RWPE1 (cell line): ENCODE data around the gene PNPLA2.
A peak's percentile ranks its signal among the peaks of the same experiment; 100 is the strongest.

Experiments
- CTCF ChIA-PET: fragments of 350-600 bp; sonication (Branson Sonifier 250); formaldehyde crosslinking; extraction: SDS; loops from one replicate; lab custom pipeline; 2021; lab: Yijun Ruan, JAX
- POLR2A ChIA-PET: fragments of 400-600 bp; formaldehyde crosslinking; extraction: SDS; loops from one replicate; lab custom pipeline; 2020; ENCODE audit warnings: antibody characterized with exemption; ENCODE audit not compliant: low non-redundant PET; lab: Yijun Ruan, JAX
- DNase-seq: peaks from one replicate; pipeline ENCODE4 v3.0.0; 2012; ENCODE audit warnings: low spot score
- H3K27ac ChIP-seq: fragments of 450-650 bp; 2 replicates; pipeline ENCODE4 v1.5.1; 2017
- TF ChIP-seq, protein P1 (sequence below): fragments of 450-650 bp; conservative IDR thresholded peaks from 2 replicates; pipeline ENCODE4 v1.5.1; 2017; ENCODE audit warnings: low read depth, mild to moderate bottlenecking

Gene PNPLA2

DNA sequence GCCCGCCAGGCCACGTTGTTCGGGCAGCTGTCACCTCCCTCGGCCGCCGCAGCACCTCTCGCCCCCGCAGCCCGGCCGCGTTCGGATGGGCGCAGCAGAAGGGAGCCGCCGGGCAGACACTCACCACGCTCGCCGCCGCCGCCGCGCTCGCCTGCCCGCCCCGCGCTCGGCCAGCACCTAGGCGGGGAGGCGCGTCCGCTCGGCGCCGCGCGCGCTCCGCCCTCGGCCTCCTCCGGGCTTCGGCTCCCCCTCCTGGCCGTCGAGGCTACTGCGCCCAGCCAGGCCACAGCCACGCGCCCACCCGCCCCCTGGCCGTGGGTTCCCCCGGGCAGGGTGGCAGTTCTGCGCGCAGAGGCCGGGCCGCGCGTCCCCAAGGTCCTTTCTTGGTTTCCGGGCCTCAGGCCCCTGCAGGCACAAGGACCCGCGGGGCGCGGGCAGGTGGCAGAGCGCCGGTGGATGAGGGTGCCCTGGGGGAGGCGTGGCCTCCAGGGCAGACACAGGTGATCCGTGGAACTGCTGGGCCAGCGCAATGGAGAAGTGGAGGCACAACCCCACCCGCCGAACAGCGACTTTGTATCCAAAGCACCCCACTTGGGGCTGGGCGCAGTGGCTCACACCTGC lies 20.5 kb upstream of the PNPLA2 start, which contains the start of gene SLC25A22:
SLC25A22 (minus strand) TSS at position 189 of the 621 bp plus-strand sequence. CDS start 3,275 bp downstream, outside the sequence.
- CTCF ChIA-PET = interaction anchor here (0.8 kb wide), 1 partner anchor 18 kb away, joined by 3 read pairs; no protein-coding TSS in a partner anchor
- peak; percentile 84 for DNase-seq
- H3K27ac ChIP-seq = peak within 1 kb of the TSS; percentile 96
- TF ChIP-seq, protein P1, sequence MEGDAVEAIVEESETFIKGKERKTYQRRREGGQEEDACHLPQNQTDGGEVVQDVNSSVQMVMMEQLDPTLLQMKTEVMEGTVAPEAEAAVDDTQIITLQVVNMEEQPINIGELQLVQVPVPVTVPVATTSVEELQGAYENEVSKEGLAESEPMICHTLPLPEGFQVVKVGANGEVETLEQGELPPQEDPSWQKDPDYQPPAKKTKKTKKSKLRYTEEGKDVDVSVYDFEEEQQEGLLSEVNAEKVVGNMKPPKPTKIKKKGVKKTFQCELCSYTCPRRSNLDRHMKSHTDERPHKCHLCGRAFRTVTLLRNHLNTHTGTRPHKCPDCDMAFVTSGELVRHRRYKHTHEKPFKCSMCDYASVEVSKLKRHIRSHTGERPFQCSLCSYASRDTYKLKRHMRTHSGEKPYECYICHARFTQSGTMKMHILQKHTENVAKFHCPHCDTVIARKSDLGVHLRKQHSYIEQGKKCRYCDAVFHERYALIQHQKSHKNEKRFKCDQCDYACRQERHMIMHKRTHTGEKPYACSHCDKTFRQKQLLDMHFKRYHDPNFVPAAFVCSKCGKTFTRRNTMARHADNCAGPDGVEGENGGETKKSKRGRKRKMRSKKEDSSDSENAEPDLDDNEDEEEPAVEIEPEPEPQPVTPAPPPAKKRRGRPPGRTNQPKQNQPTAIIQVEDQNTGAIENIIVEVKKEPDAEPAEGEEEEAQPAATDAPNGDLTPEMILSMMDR = peak; percentile 93
- POLR2A ChIA-PET = no interaction called here

DNA sequence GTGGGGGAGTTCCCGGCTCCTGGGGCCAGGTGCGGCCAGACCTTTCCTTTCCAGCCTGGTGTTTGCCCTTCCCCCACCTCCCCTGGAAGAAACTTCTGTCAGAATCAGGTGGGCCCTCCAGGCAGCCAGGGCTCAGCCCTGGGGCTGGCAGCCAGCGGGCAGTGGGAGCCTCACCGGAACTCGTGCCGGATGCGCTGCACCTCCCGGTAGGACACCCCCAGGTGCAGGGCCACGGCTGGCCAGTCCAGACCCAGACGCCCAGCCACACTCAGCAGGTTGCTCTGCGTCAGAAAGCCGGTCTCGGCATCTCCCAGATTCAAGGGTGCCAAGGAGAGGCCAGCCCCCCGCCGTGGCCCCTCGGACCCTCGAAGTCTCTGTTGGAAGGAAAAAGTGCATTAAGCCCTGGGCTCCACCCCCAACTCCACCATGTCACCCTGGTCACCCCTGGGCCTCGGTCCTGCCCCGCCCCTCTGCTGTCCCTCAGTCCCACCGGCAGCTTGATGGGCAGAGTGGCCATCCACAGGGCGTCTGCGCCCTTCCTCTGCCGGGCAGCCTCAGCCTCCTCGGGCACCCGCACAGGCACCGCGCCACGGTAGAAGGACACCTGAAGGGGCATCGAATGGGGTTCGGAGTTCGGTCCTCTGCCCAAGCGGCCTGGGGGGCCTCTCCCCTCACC lies 18.9 kb upstream of the PNPLA2 start:
- CTCF ChIA-PET = interaction anchor here (0.6 kb wide), 1 partner anchor 132 kb away, joined by 3 read pairs; no protein-coding TSS in a partner anchor
- no peak for DNase-seq
- POLR2A ChIA-PET = no interaction called here
- peak overlapping the region; percentile 96 for H3K27ac ChIP-seq
- TF ChIP-seq, protein P1 = no peak

DNA sequence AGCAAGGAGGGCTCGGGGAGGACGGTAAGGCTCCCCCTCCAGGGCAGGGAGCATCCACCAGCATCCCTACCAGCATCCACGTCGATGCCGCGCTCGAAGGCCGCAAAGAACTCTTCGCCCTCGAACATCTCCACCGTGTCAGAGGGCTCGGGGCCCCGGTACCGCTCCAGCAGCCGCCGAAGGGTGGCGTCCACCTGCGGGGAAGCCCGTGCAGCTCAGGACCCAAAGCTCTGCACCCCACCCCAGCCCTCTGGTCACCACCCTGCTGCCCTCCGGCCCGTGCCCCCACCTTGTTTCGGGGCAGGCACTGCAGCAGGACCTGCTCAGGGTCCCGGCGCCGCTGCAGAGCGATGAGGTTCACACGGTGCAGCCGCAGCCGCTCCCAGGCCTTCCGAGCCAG lies 18.2 kb upstream of the PNPLA2 start:
- H3K27ac ChIP-seq = no peak overlapping the region
- DNase-seq = no peak
- ChIA-PET CTCF (no interaction called here), POLR2A (no interaction called here)
- TF ChIP-seq, protein P1 = no peak

DNA sequence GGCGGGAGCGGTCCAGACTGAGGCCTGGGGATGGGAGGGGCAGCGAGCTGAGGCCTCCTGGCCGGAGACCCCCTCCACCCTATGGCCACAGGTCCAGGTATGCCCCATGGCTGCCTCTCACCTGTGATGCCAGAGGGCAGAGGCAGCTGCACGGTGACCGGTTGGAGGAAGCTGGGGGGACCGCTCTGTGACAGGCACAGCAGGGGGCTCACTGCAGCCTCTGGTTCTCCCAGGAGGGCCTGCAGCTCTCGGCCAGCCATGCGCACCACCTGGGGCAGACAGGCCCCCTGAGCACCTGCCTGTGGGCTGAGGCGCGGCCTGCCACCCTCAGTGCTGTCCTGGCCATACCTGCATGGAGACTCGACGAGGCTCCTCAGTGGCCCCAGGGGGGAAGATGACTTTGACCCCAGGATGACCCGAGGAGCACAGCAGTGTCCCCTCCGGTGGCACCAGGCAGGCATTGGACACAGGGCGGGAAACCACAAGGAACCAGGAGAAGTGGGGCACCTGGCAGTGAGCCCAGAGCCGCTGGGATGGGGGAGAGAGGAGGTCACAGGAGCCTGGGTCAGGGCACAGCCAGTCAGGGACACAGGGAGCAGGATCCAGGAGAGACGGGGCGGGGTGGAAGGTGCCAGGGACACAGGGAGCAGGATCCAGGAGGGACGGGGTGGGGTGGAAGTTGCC lies 17.5 kb upstream of the PNPLA2 start:
- no peak for DNase-seq
- CTCF ChIA-PET = no interaction called here
- H3K27ac ChIP-seq = no peak overlapping the region
- POLR2A ChIA-PET = no interaction called here
- TF ChIP-seq, protein P1 = no peak

DNA sequence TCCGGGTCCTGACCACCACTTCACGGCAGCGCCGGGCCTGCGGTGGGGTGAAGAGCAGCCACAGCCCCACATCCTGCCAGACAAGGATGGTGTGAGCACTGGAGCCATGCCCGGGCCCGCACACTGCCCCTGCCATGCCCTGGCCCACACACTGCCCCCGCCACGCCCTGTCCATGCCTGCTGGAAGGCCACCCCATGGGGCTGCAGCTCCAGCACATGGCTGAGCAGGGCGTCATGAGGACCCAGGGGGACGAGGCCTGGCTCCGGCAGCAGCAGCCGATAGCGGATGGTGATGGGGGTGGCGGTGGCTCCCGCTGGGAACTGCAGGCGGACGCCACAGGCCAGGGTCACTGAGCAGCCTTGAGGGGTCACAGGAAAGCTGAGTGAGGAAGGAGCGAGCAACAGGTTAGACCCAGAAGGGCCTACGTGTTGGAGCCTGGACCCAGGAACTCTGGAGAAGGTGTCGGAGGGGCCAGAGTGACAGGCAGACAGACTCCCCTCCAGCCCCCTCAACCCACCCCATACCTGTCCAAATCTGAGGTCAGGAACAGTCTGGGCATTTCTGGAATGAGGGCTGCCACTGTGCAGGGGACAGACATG lies 16.6 kb upstream of the PNPLA2 start:
- POLR2A ChIA-PET = no interaction called here
- TF ChIP-seq, protein P1 = no peak
- H3K27ac ChIP-seq = peak overlapping the region; percentile 97
- CTCF ChIA-PET = no interaction called here
- DNase-seq = no peak
